HG02610 (cell line): ENCODE measurements around the gene WDFY3.

Experiments
- ATAC-seq: cut with Tn5 transposase; IDR thresholded peaks from one replicate; pipeline ENCODE4 v1.9.1; 2021; ENCODE audit warnings: mild to moderate bottlenecking, moderate library complexity; ENCODE audit not compliant: unreplicated experiment

WDFY3 gene

DNA sequence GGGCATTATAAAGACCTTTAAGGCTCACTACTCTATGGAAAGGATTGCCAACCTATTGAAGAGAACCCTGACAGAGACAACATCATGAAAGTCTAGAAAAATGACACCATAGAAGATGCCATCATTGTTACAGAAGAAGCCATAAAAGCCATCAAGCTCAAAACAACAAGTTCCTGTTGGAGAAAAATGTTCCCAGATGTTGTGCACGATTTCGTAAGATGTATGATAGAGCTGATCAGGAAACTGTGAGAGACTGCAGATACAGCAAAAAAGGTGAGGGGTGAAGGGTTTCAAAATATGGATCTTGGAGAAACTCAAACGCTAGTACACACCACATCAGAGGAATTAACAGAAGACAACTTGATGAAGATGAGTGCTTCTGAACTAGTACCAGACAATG lies 53.3 kb downstream of the WDFY3 start:
- no peak for ATAC-seq

DNA sequence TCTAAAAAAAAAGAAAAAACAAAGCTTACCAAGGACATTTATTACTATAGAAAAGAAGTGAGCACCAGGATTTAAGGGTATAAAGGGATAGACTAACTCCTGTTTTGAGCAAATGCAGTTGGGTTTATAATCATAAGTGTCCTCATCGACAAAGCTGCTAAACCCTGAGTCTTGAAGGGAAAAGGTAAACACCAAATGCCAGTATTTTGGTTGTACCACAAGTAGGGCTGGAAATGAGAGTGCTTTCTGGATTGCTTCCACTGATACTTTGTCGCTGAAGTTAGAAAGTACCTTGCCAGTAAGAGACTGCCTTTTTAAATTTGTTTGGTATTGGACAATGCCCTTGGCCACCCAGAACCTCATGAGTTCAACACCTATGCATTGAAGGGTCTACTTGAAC lies 53.7 kb downstream of the WDFY3 start:
- no peak for ATAC-seq

DNA sequence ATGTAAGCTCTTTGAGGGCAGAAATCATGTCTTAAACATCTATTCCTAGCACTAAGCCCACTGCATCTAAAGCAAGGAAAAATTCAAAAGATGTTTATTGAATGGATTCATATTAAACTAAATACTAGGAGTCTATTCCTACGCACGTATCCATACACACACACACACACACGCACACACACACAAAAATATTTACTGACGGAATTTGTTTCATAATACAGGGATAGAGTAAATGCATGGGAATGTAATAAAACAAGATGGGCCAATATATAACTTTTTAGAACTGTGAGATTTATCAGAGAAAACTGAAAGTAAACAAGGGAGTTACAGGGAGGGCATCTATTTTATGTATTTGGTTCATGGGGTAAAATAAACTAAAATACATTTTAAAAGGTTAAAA lies 57.6 kb downstream of the WDFY3 start:
- no peak for ATAC-seq

DNA sequence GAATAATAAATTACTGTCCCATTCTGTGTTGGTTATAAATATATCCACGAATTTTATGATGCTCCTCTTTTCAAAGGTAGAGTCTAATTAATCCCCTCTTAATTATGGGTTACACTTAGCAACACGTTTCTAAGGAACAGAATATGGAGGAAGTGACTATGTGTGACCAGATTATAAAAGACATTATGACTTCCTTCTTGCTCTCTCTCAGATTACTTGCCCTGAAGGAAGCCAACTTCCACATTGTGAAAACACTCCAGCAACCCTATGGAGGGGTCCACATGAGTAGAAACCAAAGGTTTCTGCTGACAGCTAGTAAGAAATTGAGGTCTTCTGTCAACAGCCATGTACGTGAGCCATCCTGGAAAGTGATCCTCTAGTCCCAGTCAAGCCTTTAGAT lies 59.3 kb downstream of the WDFY3 start:
- ATAC-seq, result no peak

DNA sequence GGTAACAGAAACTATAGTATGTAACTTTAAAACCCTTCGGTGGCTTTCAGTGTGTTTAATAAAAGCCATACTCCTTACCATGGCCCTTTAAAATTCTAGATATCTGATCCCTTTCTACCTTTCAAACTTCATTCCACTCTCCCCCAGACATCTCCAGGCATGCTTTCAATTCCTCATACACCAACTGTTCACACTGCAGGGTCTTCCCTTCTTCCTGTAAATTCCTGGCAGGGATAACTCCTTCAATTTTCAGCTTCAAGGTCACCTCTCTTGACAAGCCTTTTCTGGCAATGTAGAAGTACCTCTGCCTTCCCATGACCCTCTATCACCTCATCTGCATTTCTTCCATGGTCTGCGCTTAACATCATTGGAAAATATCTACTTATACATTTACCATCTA lies 60.8 kb downstream of the WDFY3 start:
- ATAC-seq, result no peak

DNA sequence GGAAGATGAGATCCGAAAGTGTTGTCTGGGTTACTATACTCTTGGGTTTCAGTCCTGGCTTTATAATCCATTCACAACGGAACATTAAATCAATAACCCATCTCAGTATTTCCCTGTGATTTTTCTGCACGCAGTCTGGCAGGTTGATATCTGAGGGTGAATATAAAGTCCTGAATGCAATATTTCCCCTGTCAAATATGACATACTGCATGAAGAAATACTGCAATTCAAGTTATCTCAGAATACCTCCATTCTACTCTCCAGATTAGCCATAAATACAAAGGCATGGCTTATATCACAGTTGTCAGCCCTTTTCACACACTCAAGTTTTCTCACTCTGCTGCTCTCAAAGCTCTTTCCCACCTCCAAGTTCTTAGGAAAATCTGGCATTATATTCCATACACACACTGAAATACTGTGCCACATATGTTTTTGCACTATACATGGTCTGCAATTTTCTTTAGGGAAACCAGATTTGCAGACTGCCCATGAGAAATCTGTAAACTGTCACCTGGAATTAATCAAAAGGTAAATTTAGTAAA lies 64.7 kb downstream of the WDFY3 start:
- no peak for ATAC-seq

DNA sequence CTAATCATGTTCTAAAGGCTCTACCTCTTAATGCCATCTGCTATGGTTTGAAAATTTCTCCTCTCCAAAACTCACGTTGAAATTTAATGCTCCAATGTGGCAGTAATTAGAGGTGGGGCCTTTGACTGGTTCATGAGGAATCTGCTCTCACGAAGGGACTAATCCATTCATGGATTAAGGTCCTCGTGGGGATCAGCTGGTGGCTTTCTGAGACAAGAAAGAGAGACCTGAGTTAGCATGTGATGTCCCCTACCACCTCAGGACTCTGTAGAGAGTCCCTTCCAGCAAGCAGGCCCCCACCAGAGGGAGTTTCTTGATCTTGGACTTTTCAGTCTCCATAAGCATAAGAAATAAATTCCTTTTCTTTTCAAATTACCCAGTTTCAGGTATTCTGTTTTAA lies 65.3 kb downstream of the WDFY3 start:
- no peak for ATAC-seq

DNA sequence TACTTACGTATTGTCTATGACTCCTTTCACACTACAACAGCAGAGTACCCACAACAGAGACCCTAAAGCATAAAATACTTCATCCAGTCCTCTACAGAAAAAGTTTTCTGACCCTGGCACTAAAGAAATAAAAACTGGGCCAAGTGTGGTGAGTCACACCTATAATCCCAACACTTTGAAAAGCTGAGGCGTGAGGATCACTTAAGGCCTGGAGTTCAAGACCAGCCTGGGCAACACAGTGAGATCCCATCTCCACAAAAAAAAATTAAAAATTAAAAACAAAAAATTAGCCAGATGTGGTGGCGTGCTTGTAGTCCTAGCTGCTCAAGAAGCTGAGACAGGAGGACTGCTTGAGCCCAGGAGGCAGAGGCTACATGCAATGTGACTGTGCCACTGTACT lies 66.9 kb downstream of the WDFY3 start:
- no peak for ATAC-seq

DNA sequence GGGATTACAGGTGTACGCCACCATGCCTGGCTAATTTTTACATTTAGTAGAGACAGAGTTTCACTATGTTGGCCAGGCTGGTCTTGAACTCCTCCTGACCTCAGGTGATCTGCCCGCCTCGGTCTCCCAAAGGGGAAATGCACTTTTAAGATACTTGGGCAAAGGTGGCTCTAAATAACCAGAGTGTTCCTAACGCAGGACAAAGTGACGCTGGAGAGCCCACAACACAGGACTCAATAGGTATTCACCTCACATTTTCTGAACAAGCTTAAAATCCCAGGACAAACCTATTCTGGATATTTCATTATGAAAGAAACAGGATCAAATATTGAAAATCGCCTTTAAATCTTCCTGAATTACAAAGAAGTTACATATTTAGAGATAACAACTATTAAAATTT lies 69.0 kb downstream of the WDFY3 start:
- no peak for ATAC-seq

DNA sequence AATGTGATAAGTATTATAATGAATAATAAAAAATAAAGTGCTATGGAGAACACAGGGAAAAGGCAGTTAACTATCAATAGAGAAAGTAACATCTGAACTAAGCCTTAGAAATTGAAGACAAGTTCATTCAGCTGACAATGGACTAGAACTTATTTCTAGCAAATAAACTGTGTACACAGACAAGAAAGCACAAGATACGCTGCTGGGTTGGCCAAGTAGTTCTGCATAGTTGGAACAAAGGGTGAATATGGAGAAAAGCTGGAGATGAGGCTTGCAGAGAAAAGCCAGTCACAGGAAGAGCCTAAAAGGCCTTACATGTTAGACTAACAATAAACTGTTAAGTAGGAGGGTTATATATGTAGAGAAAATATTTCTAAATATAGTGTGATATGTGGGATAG lies 71.2 kb downstream of the WDFY3 start:
- ATAC-seq, result no peak

DNA sequence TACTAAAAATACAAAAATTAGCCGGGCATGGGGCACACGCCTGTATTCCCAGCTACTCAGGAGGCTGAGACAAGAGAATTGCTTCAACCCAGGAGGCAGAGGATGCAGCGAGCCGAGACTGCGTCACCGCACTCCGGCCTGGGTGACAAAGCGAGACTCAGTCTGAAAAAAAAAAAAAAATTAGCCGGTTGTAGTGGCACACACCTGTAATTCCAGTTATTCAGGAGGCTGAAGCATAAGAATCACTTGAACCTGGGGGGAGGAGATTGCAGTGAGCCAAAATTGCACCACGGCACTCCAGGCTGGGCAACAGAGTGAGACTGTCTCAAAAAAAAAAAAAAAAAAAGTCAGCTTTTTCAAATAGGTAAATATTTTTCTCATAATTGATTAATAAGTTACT lies 71.9 kb downstream of the WDFY3 start:
- no peak for ATAC-seq

DNA sequence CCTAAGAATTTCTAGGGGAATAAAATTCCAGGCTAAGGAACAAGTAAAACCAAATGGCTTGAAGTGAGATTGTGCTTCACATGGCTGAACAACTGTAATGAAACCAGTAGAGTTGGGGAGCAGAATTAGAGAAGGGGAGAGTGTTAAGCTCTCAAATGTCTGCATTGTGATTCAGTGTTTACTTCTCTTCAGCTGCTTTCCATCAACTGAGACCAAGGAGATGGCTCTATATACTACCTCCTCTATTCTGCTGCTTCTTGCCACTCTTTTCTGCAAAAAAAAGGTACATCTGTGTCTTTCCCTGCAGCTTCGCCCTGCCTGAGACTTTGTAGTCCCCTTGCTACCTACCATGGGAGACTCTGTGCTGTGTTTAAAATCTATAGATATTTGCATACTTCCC lies 73.5 kb downstream of the WDFY3 start:
- ATAC-seq, result no peak

DNA sequence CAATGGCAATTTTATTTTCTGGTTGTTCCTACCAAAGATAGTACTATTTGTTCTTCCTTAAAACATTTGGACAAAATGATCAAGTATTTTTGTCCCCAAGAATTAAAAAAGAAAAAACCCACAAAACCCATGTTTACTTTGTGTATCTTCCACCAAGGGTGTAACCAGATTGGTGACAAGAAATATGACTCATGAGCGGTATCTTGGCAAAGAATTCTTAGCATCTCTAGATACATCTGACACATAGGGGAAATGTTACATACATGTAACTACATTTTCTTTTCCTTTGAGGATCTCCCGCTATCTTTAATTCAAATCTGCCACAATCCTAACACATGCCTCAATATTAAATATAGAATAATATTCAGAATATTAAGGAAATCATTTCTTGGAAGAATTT lies 78.7 kb downstream of the WDFY3 start:
- ATAC-seq, result no peak

DNA sequence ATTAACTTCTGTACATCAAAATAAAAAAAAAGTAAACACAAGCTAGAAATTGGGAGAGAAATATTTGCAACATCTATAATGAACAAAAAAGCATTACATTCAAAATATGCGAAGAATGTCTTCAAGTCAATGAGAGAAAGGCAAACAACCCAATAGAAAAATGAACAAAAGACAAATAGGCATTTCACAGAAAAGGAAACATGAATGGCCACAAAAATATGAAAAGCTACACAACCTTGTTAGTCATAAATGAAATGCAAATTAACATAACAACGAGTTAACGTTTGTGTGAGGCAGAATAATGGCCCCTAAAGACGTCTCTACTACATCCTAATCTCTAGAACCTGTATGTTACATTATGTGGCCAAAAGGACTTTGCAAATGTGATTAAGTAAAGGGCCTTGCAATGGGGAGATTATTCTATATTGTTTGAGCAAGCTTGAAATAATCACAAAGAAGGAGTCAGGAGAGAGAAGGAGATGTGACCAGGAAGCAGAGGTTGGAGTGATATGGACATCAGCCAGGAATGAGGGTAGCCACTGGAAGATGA lies 86.8 kb downstream of the WDFY3 start:
- no peak for ATAC-seq

DNA sequence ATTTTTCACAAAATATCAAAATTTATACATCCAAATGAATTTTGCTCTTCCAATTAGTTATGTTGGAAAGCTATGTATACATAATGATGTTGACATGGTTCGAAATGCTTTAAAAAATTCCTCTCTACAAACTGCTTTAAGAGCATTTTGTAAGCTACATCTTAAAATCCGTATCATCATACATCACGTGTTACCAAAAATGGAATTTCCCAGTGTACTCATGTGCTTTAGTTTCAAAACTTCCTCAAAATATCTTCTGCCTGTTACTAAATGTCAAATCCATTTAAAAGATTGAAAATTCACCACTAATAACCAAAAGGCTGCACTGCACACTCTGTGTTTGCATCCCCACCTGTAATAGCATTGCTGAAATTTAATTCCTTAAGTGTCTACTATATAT lies 87.9 kb downstream of the WDFY3 start:
- ATAC-seq, result no peak

DNA sequence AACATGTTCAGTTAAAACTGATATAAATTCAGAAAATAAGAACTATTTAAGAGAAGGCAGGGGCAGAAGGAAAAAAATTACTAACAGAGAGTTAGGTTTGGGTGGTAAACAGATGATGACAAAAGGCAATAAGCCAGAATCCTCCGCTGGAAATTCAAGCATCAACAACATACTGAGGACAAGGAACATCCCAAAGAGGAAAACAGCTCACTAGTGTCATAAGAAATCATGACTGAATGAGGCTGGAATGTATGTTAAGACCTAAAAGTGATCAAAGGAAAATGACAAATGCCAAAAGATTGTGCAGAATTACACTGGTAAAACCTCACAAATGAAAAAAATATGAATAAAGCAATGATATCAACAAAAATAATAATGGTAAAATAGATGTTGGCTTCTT lies 88.4 kb downstream of the WDFY3 start:
- ATAC-seq, result no peak

DNA sequence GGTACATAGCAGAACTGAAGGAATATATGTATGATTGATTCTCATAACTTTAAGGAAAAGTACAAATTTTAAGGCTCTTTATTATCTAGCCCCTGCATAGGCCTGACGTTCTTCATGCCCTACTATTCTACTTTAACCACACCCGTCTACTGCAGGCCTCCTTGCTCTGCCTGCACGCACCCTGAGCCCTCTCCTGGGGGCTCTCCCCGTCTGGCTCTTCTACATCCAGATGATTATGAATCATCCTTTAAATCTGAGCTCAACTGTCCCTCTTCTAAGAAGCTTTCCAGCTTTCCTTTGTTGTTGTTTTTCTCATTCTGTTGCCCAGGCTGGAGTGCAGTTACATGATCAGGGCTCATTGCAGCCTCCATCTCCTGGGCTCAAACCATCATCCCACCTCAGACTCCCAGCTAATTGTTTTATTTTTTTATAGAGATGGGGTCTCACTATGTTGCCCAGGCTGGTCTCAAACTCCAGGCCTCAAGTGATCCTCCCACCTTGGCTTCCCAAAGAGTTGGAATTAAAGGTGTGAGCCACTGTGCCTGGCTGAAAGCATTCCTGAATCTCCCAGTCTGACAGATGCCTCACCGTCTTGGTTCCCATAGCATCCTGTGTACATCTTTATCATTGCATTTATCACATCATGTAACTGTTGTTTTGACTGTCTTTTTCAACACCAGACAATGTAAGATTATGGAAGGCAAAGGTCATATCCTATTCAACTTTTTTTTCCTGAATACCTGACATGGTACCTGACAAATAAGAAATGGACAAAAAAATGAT lies 89.2 kb downstream of the WDFY3 start:
- no peak for ATAC-seq

DNA sequence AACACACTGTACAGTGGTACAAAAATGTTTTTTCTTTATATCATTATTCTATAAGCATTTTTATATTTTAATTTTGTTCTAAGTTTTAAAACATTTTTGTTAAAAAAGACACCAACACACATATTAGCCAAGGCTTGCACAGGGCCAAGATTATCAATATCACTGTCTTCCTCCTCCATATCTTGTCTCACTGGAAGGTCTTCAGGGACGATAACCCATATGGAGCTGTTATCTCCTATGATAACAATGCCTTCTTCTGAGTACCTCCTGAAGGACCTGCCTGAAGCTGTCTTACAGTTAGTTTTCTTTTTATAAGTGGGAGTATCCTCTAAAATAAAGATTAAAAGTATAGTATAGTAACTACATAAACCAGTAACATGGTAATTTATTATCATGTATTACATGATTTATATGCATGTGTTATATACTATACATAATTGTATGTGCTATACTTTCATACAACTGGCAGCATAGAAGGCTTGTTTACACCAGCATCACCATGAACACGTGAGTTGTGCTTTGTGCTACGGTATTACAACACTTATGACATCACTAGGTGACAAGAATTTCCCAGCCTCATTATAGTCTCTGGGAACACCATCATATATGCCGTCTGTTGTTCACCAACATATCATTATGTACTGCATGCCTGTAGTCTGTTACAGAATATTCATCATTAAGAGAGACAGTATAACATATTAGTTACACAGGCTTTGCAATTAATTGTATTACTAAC lies 90.7 kb downstream of the WDFY3 start:
- ATAC-seq, result no peak

DNA sequence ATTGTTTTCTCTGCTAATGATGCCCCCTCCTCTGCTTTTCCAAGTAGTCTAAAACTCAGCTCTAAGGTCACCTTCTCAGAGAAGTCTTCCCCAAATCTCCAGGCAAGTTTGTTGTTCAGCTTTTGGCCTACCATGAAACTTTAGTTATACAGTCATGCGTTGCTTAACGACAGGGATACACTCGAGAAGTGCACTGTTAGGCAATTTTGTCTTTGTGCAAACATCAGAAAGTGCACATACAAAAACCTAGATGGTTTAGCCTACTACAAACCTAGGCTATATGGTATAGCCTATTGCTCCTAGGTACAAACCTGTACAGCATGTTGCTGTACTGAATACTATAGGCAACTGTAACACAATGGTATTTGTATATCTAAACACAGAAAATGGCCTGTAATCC lies 91.9 kb downstream of the WDFY3 start:
- ATAC-seq, result no peak

DNA sequence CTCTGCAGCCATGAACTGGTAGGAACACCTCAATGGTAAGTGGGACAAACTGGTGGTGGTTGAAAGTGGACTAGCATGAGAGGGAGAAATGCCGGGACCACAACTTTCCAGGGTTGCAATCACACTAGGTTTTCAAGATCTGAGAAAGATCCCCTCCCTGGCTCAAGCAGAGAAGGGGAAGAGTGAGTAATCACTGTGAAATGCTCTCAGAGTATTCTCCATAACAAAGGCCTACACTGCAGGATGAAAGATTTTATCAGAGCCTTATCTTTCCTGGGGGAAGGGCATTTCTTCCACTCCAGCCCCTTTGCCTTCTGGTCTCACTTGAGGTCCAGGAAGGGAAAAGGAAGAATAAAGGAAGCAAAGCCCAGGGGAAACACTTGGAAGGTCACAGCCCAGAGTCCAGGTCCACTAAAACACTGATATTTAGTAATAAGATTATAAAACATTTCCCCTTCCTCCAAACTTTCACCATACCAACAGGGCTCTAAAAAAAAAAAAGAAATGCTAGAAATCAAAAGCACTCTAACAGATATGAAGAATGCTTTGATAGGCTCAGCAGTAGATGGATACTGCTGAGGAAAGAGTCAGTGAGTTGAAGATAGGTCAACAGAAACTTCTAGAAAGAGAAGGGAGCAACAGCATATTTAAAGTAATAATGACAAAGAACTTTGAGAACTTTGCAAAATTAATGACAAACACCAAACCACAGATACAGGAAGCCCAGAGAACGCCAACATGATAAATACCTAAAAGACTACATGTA lies 95.9 kb downstream of the WDFY3 start:
- no peak for ATAC-seq

DNA sequence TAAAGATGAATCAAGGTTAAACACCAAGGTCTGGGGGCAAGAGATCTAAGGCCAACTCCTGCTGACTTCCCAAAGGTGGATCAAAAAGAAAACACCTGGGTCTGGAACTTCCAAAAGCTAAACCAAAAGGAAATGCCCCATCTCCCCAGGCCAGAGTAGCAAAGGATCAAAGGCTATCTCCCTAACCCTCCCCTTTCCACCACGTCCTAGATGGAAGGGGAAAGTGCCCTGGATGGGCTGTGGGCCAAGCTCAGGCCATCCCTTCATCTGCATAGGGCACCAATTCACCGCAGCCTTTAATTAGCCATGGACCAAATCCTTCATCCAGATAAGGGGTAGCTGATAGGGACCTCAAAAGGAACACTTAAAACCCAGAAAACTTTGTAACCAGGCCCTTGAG lies 100.2 kb downstream of the WDFY3 start:
- ATAC-seq, result no peak
